NCI-H2227 (cell line): Measurements from ENCODE around the gene DDR2.

Experiments used
- DNase-seq: peaks from one replicate; lab custom pipeline; 2025; ENCODE audit not compliant: unreplicated experiment; lab: John Stamatoyannopoulos, UW

DDR2 gene

GRCh38 chr1:162629077-162629627, 3.1 kb upstream of the DDR2 start:
- DNase-seq, result no peak

GRCh38 chr1:162629651-162630050, 2.6 kb upstream of the DDR2 start:
- no peak for DNase-seq

GRCh38 chr1:162631546-162632191, 595 bp upstream of the DDR2 start:
- peak; percentile 73 for DNase-seq

- DNase-seq, result no peak
These were observed 425 bp downstream of the DDR2 start for GRCh38 chr1:162632698-162633080.

- DNase-seq, result peak; percentile 27
These were observed 958 bp downstream of the DDR2 start for GRCh38 chr1:162633081-162633762.

GRCh38 chr1:162635418-162635817, 3.2 kb downstream of the DDR2 start:
- DNase-seq, result no peak

GRCh38 chr1:162639718-162640117, 7.5 kb downstream of the DDR2 start:
- no peak for DNase-seq

- no peak for DNase-seq
These were observed 8.8 kb downstream of the DDR2 start for GRCh38 chr1:162641114-162641513.

- no peak for DNase-seq
These were observed 12.7 kb downstream of the DDR2 start for GRCh38 chr1:162644986-162645314.

- DNase-seq, result no peak
These were observed 13.4 kb downstream of the DDR2 start for GRCh38 chr1:162645666-162646065.

GRCh38 chr1:162649583-162649982, 17.3 kb downstream of the DDR2 start:
- DNase-seq, result no peak

- DNase-seq, result no peak
These were observed 22.8 kb downstream of the DDR2 start for GRCh38 chr1:162654915-162655620.

- DNase-seq, result no peak
These were observed 24.0 kb downstream of the DDR2 start for GRCh38 chr1:162656266-162656665.

GRCh38 chr1:162660574-162660973, 28.3 kb downstream of the DDR2 start:
- no peak for DNase-seq

- DNase-seq, result no peak
These were observed 29.1 kb downstream of the DDR2 start for GRCh38 chr1:162661336-162661735.

- no peak for DNase-seq
These were observed 29.7 kb downstream of the DDR2 start for GRCh38 chr1:162662013-162662412.

- DNase-seq, result no peak
These were observed 30.8 kb downstream of the DDR2 start for GRCh38 chr1:162663086-162663485.

- DNase-seq, result no peak
These were observed 31.4 kb downstream of the DDR2 start for GRCh38 chr1:162663589-162664106.

GRCh38 chr1:162666006-162666645, 33.9 kb downstream of the DDR2 start:
- DNase-seq, result no peak

- no peak for DNase-seq
These were observed 35.3 kb downstream of the DDR2 start for GRCh38 chr1:162667381-162668080.
